ENCODE data around the gene ITPR1.

The ITPR1 gene

DNA sequence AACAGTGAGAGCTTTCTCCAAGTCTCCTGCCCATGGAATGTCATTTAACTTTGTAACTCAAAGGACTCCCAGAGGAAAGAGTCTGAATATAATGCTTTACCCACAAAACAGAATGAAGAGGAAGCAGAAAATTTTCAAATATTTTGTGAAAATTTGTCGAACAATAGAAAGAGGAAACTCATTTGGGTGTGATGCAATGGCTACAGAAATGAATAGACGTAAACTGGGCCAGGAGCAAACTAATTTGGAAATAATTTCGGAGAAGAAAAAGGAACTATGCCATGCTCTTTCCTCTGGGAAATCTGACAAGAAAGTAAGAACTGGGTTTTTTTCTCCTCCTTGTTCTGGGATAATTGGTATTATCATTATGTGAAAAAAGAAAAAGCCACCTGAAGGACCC lies 14.9 kb upstream of the ITPR1 start:
- no peak for DNase-seq (ENCODE audit: extremely low read depth in 1 of 2, low read depth in 1 of 2)

DNA sequence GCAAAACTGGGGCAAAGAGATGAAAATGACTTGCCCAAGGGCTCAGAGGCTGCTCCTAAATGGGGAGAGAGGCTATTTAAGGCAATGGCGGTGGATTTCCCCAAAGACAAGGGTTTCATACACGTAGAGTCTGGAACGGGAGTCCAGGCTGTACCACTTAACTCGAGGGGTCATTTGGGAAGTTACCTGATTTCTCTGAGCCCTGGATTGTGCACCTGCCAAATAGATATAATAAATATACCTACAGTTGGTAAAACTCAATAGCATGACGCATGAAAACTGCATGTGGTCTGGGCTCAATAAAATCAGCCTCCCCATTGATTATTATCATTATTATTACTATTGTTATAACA lies 1.3 kb upstream of the ITPR1 start:
- DNase-seq (ENCODE audit: extremely low read depth in 1 of 2, low read depth in 1 of 2) = no peak

- peak; percentile 12 to 13 for DNase-seq (ENCODE audit: extremely low read depth in 1 of 2, low read depth in 1 of 2)
These were observed 737 bp upstream of the ITPR1 start for GRCh38 chr3:4492208-4493013.

- DNase-seq (ENCODE audit: extremely low read depth in 1 of 2, low read depth in 1 of 2) = no peak
These were observed 1.1 kb downstream of the ITPR1 start for GRCh38 chr3:4493941-4494894.

GRCh38 chr3:4494895-4495264 lies 1.7 kb downstream of the ITPR1 start:
- DNase-seq (ENCODE audit: extremely low read depth in 1 of 2, low read depth in 1 of 2) = no peak

- no peak for DNase-seq (ENCODE audit: extremely low read depth in 1 of 2, low read depth in 1 of 2)
These were observed 2.3 kb downstream of the ITPR1 start for GRCh38 chr3:4495294-4496086.

- DNase-seq (ENCODE audit: extremely low read depth in 1 of 2, low read depth in 1 of 2) = no peak
These were observed 2.9 kb downstream of the ITPR1 start for GRCh38 chr3:4496087-4496452.

DNA sequence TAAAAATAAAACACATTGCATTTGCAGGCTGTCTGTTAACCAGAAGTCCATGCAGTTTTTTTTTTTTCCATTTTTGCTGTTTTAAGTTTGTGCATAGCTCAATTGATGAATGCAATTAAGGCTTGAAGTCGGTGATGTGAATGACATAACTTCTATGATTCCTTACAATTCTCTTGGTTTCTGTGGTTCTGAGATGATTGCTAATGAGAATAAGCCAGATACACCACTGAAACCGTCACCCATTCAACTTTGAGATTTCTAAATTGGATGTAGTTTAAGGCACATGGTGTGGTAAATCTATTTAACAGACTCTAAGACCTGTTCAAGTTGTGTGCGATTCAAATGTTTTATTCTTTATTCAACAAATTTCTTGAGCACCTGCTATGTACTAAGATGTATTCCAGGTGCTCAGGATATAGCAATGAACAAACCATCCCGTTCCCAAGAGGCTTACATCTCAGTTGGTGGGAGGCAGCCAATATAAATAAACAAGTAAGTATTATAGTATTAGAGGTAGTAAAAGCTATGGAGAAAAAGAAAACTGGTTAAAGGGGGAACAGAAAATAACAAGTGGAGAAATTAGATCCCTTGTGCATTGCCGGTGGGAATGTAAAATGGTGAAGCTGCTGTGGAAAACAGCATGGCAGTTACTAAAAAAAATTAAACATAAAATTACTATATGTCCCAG lies 4.0 kb downstream of the ITPR1 start:
- no peak for DNase-seq (ENCODE audit: extremely low read depth in 1 of 2, low read depth in 1 of 2)

GRCh38 chr3:4497843-4498324 lies 4.7 kb downstream of the ITPR1 start:
- no peak for DNase-seq (ENCODE audit: extremely low read depth in 1 of 2, low read depth in 1 of 2)

DNA sequence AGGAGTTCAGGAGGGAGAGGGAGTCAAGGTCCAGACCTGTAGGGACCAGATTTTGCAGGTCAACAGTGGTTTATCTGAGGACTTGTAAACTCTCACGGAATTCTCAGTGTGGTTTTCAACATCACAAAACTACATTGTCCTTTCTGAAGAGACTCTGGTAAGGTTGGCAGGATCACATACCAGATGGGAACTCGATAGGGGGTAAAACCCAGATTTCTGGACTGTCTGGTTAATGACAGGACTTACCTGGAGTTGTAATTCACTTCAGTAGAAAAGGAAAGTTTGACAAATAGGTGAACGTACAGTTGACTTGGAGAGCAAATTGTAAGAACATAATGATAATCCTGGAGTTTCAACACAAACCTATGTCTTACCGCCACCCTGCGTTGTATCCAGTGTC lies 5.3 kb downstream of the ITPR1 start:
- DNase-seq (ENCODE audit: extremely low read depth in 1 of 2, low read depth in 1 of 2) = no peak

- DNase-seq (ENCODE audit: extremely low read depth in 1 of 2, low read depth in 1 of 2) = no peak
These were observed 8.3 kb downstream of the ITPR1 start for GRCh38 chr3:4501437-4501836.

- DNase-seq (ENCODE audit: extremely low read depth in 1 of 2, low read depth in 1 of 2) = no peak
These were observed 8.8 kb downstream of the ITPR1 start for GRCh38 chr3:4501927-4502326.

- DNase-seq (ENCODE audit: extremely low read depth in 1 of 2, low read depth in 1 of 2) = no peak
These were observed 9.9 kb downstream of the ITPR1 start for GRCh38 chr3:4503050-4503449.

GRCh38 chr3:4504340-4505261 lies 11.5 kb downstream of the ITPR1 start:
- peak in 1 of 2 donors; percentile 11 for DNase-seq (ENCODE audit: extremely low read depth in 1 of 2, low read depth in 1 of 2)

GRCh38 chr3:4505688-4506558 lies 12.8 kb downstream of the ITPR1 start:
- no peak for DNase-seq (ENCODE audit: extremely low read depth in 1 of 2, low read depth in 1 of 2)

GRCh38 chr3:4506559-4507023 lies 13.4 kb downstream of the ITPR1 start:
- no peak for DNase-seq (ENCODE audit: extremely low read depth in 1 of 2, low read depth in 1 of 2)

DNA sequence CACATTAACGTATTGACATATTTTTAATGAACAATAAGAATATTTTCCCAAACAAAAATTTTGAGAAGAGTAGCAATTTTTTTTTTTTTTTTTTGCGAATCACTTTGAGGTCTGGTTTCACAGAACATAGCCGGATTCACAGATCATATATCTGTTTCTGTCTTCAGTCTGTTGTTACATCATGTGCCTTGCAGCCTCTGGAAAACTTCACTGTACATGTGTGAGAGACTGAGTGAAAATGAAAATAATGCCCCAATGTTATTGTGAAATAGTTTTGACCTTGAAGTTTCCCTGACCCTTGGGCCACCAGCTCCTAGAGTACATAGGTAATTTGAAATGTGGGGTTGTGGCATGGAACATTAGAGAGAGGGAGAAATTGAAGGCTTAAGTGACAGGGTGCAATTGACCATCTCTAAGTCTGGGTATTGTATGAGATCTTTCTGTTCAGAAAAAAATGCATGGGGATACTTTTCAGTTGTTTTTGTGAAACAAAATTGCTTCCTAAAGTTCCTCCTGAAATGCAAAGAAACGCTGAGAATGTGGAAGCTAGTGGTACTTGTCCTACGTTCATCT lies 14.0 kb downstream of the ITPR1 start:
- no peak for DNase-seq (ENCODE audit: extremely low read depth in 1 of 2, low read depth in 1 of 2)

All from activated CD8-positive, alpha-beta memory T cell treated with anti-CD3 and anti-CD28 coated beads for 1 hour (primary cell).